ENCODE results near the gene TRIM63.
"Not testable (repeated sequence)": the region's sequence is repeated elsewhere in the genome, so short reads cannot be mapped to it uniquely, and the experiment has no call there.

The TRIM63 gene

GRCh38 chr1:26067432-26067911, at the start of gene TRIM63:
TSS of gene TRIM63 (minus strand) at chr1:26067630. CDS start at chr1:26067494, 136 bp downstream.
- no peak for DNase-seq

- no peak for DNase-seq
These were observed 46.9 kb upstream of the TRIM63 start for GRCh38 chr1:26114165-26114927.

- peak; percentile 42 for DNase-seq
These were observed 45.0 kb upstream of the TRIM63 start for GRCh38 chr1:26112407-26112775.

GRCh38 chr1:26111530-26112406, 44.3 kb upstream of the TRIM63 start, which contains the start of gene PDIK1L:
TSS of gene PDIK1L (plus strand) at chr1:26111824. CDS start at chr1:26114309, 2,485 bp downstream.
- peak; percentile 95 for DNase-seq

GRCh38 chr1:26110731-26111529, 43.5 kb upstream of the TRIM63 start:
- DNase-seq, result peak; percentile 85

DNA sequence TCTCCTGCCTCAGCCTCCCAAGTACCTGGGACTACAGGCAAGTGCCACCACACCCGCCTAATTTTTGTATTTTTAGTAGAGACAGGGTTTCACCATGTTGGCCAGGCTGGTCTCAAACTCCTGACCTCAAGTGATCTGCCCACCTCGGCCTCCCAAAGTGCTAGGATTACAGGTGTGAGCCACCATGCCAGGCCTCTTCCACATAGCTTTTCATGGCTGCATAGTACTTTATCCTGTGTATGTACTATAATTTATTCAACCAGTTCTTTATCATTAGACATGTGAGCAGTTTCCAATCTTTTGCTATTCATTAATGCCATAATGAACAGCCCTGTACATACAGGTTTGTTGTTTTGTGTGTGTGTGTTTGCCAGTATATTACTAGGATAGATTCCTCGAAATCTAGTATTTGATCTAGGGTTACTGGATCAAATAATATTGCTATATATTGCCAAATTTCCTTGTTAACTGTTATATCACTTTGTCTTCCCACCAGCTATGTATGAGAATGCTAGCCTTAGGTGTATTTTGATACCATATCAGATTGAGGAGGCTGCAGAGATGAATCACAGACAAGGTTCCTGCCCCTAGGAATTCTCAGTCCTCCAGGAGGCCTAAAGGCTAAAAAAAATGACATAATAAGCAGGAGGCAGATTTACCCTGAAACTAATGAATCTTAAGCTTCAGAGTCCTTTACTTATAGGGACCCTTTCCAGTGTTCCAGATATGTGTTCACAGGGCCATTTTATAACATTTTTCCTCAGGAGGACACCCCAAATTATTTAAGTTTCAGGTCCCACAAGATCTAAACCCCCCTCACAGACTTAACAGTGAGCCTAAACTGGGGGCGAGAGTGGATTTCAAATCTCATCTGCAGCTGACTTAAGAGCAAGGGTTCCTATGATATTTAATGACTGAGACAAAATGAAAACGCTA, 42.1 kb upstream of the TRIM63 start:
- no peak for DNase-seq

DNA sequence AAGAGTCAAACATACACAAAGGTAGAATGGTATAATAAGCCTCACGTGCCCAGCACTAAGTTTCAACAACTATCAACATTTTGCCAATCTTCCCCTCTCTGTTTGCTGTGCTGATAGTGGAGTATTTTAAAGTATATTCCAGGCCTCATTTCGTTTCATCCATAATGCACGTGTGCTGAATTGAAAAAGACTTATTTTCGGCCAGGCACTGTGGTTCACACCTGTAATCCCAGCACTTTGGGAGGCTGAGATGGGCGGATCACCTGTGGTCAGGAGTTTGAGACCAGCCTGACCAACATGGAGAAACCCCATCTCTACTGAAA, 37.8 kb upstream of the TRIM63 start:
- not testable (repeated sequence) for DNase-seq

DNA sequence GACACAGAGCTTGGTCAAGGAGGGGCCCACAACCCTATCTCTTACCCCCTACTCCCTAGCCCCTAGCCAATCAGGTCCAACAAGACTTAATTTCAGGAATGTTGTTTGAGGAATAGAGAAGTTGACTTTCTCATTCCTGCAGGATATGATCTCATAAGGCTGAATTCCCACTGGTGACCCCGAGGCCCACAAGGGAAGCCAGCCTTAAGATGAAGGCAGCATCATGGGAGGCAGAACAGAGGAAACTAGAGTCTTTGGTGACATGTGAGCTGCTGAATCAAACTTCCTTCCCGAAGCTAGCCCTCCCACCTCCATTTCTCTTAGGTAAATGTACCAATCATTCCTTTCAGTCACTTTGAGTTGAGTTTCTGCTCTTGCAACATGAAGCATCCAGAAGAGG, 35.1 kb upstream of the TRIM63 start:
- DNase-seq, result no peak

- no peak for DNase-seq
These were observed 34.7 kb upstream of the TRIM63 start for GRCh38 chr1:26102119-26102518.

- not testable (repeated sequence) for DNase-seq
These were observed 32.8 kb upstream of the TRIM63 start for GRCh38 chr1:26100204-26100603.

- DNase-seq, result no peak
These were observed 32.4 kb upstream of the TRIM63 start for GRCh38 chr1:26099780-26100179.

DNA sequence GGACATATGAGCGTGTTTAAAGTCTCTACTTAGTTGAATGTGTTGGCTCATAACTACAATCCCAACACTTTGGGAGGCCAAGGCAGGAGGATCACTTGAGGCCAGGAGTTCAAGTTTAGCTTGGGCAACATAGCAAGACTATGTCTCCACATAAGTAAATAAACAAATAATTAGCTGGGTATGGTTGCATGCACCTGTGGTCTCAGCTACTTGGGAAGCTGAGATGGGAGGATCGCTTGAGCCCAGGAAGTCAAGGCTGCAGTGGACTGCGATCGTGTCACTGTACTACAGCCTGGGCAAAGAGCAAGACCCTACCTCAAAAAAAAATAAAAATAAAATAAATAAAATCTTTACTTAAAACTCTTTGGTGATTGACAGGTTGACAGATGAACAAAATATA, 31.2 kb upstream of the TRIM63 start:
- DNase-seq, result no peak

GRCh38 chr1:26097696-26098095, 30.3 kb upstream of the TRIM63 start:
- no peak for DNase-seq

DNA sequence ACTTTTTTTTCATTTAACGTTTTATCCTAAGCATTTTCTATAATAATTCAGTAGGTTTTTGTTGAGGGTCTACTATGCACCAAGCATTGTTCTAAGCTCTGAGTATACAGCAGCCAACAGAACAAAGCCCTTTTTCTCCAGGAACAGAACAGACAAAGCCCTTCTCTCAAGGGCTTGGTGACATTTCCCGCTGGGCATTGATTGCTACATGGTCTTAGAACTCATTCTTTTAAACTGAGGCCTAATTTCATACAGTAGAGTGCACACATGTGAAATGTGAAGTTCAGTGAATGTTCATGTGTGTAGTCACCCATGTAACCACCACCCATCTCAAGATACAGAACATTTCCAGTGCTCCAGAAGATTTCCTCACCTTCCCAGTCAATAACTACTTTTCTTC, 29.0 kb upstream of the TRIM63 start:
- DNase-seq, result no peak

DNA sequence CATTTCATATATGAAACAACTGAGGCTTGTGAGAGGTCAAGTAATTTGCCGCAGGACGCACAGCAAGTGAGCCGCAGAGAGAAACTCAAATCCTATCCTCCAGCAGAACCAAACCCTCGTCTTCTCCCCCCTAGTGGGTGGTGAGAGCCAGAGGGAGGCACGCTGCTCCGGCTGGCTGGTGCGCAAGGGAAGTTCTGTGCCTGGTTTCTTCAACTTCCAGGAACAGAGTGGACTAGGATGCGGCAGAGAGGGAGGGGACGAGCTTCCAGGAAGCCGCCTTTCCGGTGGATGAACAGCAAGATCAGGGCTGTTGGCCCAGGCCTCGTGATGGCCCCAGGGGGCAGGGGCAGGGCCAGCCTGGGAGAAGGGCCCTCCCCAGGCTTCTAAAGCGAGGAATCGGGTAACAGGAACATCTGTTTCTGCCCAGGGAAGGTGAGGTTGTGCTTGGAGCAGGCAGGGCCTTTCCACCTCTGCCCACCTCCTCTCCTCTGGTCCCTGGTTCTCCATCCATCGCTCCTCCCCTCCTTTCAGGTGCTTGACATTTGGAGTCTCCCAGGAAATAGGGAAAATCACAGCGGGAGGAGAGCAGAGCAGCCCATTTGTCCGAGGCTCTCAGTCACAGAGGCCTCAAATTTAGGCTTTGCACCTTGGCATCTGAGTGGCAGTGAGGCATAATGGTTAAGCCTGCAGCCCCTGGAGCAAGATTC, 27.4 kb upstream of the TRIM63 start:
- DNase-seq, result peak; percentile 24

- no peak for DNase-seq
These were observed 26.7 kb upstream of the TRIM63 start for GRCh38 chr1:26094076-26094669.

DNA sequence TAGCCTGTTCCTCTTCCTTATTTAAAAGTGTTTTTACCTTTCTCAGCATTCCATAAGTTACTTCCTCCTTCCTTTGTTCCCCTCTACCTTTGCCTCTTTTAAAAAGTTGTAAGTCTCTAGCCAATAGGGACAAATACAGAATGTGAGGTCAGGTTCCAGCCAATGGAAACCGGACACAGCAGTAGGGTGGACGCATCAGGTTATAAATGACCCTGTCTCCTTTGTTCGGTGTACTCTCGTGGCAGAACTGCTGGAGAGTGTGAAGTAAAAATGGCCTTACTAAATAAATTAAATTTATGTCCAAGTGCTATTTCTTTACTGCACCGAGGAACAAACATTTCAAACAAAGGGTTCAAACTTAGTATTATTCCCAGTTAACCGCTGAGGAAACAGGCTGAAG, 26.1 kb upstream of the TRIM63 start:
- DNase-seq, result not testable (repeated sequence)

- DNase-seq, result no peak
These were observed 25.0 kb upstream of the TRIM63 start for GRCh38 chr1:26092422-26092821.

DNA sequence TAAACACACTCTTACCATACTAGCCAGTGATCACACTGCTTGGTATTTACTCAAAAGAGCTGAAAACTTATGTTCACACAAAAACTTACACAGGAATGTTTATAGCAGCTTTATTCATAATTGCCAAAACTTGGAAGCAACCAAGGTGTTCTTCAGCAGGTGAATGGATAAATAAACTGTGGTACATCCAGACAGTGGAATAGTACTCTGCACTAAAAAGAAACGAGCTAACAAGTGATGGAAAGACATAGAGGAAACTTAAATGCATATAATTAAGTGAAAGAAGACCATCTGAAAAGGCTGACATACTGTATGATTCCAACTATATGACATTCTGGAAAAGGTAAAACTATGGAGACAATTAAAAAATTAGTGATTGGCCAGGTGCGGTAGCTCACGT, 23.5 kb upstream of the TRIM63 start:
- no peak for DNase-seq

- no peak for DNase-seq
These were observed 21.7 kb upstream of the TRIM63 start for GRCh38 chr1:26089125-26089524.

- no peak for DNase-seq
These were observed 17.4 kb upstream of the TRIM63 start for GRCh38 chr1:26084844-26085243.

Measured in COR-L47 (cell line).